ENCODE results near the gene FOLR1.
"Not testable (repeated sequence)": the region's sequence is repeated elsewhere in the genome, so short reads cannot be mapped to it uniquely, and the experiment has no call there.

Gene FOLR1

DNA sequence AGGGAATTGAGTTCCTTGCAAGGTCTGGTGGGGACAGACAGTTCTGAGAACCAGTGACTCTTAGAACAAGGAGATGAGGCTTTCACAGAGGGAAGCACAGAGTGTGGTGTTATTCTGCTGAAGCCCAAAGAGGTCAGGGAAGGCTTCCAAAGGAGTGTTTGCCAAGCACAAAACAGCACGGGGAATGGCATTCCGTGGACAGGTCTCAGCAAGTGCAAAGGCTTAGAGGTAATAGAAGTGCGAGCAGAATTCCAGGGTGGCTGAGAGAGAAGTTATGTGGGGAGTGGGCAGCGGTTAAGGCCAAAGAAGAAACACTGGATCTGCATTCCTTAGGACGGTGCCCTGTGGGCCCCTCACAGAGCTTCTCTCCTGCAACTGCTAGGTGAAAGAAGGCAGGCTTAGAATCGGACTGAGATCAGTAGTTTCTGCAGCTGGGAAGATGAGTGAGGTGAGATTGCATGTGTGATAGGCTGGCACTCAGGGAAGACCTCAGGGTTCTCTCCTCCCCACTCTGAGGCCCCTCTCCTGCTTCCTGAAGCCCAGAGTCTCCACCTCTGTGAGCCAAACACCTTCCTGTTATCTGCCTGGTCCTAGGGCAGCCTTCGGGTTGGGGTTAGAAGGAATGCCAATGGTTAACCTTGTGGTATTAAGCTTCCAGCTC, 10.9 kb upstream of the FOLR1 start:
- DNase-seq (ENCODE audit: extremely low read depth in 1 of 2, low read depth in 1 of 2): not testable (repeated sequence)

DNA sequence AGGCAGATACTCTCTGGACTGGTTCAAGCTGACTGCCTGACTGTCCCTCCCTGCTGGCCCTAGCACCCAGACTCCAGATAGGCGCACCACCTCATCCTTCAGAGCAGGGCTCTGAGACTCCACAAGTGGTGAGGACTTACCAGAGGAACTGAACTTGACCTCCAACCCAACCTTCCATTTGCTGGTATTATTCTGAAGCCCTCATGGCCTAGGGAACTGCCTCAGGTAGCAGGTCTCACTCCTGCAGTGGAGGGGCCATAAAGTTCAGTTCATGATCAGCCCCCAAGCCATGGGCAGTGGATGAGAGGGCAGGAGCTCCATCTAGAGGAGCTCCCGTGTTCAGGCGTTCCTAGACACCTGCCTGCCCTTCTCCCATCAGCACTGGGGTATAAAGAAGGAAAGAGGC, 10.4 kb upstream of the FOLR1 start:
- not testable (repeated sequence) for DNase-seq (ENCODE audit: extremely low read depth in 1 of 2, low read depth in 1 of 2)

DNA sequence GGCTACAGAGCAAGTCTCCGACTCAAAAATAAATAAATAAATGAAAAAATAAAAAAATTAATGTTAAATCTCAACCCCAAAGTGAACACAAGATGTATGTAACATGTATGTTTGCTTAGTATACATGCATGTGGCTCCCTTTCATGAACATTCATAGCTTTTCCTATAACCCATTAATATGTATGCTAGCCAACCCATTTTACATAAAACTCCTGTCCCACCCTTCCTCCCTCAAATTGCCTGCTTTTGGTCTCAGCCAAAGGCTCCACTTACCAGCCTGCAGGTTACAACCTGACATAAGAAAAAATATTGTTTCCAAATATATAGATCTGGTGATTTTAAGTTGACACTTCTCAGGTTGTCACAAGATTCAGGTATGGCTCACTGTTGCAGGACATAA, 3.7 kb upstream of the FOLR1 start:
- no peak for DNase-seq (ENCODE audit: extremely low read depth in 1 of 2, low read depth in 1 of 2)

DNA sequence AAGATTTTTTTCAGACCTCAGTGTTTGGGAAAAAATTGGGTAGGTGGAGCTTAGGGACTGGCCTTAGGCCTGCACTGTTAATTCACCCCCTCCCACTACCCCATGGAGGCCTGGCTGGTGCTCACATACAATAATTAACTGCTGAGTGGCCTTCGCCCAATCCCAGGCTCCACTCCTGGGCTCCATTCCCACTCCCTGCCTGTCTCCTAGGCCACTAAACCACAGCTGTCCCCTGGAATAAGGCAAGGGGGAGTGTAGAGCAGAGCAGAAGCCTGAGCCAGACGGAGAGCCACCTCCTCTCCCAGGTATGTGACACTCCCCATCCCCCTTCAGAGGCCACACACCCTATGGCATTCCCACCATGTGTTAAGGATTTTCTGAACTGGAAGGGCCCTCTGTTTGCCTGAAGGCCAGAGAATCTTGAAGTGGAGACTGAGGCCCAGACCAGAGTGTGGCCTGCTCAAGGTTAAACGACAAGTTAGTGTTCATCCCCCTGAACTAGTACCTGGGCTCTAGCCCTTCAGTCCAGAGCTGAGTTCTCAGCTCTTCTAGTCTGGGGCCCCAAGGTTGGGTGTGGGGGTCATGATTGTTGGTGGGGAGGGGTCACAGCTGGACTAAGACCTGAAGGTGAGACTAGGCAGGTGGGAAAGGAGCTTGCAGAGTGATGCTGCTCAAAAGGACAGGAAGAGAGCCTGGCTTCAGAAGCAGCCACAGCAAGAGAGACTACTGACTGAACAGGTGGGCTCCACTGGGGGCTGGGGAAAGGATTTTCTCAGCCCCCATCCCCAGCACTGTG, 2.3 kb upstream of the FOLR1 start:
- no peak for DNase-seq (ENCODE audit: extremely low read depth in 1 of 2, low read depth in 1 of 2)

DNA sequence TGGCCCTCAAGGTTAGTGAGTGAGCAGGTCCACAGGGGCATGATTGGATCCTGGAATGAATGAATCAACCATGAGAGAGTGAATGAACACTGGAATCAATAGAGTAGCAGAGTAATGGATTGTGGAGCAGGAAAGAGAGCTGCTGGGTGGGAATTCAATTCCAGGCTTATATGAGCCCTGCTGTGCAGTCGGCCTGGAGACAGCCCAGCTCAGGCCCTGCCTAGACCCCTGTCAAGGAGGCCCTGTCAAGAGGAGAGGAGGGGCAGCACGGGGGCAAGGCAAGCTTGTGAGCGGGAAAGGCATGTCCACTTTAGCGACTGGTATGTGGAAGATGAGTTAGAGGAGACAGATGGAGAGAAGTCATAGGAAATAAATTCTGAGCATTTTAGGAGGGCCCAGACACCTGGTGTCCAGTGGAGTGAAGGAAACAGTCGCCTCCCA, 1.3 kb upstream of the FOLR1 start:
- no peak for DNase-seq (ENCODE audit: extremely low read depth in 1 of 2, low read depth in 1 of 2)

DNA sequence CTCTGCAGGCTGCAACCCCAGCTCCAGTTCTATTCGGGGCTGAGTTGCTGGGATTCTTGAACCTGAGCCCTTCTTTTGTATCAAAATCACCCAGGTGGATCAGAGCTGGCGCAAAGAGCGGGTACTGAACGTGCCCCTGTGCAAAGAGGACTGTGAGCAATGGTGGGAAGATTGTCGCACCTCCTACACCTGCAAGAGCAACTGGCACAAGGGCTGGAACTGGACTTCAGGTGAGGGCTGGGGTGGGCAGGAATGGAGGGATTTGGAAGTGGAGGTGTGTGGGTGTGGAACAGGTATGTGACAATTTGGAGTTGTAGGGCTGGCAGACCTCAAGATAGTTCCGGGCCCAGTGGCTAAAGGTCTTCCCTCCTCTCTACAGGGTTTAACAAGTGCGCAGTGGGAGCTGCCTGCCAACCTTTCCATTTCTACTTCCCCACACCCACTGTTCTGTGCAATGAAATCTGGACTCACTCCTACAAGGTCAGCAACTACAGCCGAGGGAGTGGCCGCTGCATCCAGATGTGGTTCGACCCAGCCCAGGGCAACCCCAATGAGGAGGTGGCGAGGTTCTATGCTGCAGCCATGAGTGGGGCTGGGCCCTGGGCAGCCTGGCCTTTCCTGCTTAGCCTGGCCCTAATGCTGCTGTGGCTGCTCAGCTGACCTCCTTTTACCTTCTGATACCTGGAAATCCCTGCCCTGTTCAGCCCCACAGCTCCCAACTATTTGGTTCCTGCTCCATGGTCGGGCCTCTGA, 3.8 kb downstream of the FOLR1 start:
- no peak for DNase-seq (ENCODE audit: extremely low read depth in 1 of 2, low read depth in 1 of 2)

DNA sequence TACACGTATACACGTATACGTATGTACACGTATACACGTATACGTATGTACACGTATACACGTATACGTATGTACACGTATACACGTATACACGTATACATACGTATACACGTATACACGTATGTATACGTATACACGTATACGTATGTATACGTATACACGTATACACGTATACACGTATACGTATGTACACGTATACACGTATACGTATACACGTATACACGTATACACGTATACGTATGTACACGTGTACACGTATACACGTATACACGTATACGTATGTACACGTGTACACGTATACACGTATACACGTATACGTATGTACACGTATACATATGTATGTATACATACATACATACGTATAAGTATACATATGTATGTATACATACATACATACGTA, 9.5 kb downstream of the FOLR1 start:
- not testable (repeated sequence) for DNase-seq (ENCODE audit: extremely low read depth in 1 of 2, low read depth in 1 of 2)

DNA sequence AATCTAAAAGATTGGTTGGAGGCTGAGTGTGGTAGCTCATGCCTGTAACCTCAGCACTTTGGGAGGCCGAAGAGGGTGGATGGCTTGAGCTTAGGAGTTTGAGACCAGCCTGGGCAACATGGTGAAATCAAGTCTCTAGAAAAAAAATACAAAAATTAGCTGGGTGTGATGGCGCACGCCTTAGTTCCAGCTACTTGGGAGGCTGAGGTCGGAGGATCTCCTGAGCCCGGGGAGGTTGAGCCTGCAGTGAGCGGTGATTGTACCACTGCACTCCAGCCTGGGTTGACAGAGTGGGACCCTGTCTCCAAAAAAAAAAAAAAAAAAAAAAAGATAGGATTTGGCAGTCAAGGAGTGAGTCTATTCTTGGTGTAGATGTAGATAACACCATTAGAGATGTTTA, 10.6 kb downstream of the FOLR1 start:
- no peak for DNase-seq (ENCODE audit: extremely low read depth in 1 of 2, low read depth in 1 of 2)

DNA sequence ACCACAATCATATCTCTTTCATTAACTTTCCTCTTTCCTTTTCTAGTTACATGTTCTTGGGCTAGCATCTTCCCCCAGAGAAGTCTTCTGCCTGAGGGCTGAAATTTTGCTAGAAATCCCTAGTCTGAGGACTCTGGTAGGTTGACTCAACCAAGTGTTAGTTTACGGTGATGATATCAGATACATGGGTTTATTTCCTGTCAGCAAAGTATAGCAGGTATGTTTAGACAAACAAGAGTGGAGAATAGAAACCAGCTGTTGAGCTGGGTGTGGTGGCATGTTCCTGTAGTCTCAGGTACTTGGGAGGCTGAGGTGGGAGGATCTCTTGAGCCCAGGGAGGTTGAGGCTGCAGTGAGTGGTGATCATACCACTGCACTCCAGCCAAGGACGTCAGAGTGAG, 11.2 kb downstream of the FOLR1 start:
- DNase-seq (ENCODE audit: extremely low read depth in 1 of 2, low read depth in 1 of 2): no peak

DNA sequence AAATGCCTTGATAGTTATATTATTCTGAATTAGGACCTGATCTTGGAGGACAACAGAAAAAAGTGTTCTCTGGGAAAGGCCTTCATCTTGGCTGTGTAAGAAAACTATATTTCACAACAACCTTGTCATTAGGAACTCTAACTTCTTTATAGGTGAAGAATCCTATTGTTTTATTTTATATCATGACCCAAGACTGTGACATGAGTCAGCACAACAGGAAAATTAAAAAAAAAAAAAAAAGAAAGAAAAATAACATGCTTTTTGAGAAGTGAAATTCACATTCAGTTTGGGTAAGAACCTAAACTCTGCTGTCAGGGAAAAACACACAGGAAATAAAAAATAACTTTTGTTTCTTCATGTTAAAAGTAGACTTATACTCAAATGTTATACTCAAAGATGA, 12.9 kb downstream of the FOLR1 start:
- no peak for DNase-seq (ENCODE audit: extremely low read depth in 1 of 2, low read depth in 1 of 2)

DNA sequence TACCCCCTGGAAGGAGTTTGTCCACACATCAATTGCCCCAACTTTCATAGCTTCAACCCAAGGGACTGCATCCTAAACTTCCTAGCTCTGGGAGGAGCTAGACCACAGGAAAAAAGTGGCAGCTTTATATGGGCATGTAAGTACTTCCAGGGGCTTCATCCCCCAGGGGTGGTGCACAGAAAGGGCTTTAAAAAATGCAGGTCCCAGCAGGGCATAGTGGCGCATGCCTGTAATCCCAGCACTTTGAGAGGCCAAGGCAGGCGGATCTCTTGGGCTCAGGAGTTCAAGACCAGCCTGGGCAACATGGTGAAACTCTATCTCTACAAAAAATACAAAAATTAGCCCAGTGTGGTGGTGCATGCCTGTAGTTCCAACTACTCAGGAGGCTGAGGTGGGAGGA, 14.9 kb downstream of the FOLR1 start:
- not testable (repeated sequence) for DNase-seq (ENCODE audit: extremely low read depth in 1 of 2, low read depth in 1 of 2)

DNA sequence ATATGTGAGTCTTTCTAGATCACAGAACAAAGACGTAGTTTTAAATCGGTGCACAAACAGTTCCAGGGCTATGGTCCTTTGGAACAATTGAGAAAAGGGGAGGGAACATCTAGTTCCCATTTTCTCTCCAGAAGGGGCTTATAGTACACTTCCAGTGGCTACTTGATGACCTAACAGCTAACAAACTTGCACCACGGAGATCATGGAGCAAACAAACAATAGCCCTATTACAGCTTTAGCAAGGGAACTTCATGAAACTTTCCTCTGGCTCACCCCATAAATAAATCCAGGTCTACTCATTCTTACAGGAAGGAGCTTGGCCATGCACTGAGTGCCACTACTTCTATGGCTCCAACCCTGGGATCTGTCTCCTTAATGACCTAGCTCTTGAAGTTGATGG, 16.3 kb downstream of the FOLR1 start:
- no peak for DNase-seq (ENCODE audit: extremely low read depth in 1 of 2, low read depth in 1 of 2)

DNA sequence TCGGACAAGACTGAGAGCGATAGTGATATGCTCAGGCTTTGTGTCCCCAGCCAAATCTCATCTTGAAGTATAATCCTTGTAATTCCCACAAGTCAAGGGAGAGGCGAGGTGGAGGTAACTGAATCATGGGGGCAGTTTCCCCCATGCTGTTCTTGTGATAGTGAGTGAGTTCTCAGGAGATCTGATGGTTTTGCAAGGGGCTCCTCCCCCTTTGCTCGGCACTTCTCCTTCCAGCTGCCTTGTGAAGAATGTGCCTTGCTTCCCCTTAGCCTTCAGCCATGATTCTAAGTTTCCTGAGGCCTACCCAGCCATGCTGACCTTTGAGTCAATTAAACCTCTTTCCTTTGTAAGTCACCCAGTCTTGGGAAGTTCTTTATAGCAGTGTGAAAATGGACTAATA, 17.2 kb downstream of the FOLR1 start:
- no peak for DNase-seq (ENCODE audit: extremely low read depth in 1 of 2, low read depth in 1 of 2)

DNA sequence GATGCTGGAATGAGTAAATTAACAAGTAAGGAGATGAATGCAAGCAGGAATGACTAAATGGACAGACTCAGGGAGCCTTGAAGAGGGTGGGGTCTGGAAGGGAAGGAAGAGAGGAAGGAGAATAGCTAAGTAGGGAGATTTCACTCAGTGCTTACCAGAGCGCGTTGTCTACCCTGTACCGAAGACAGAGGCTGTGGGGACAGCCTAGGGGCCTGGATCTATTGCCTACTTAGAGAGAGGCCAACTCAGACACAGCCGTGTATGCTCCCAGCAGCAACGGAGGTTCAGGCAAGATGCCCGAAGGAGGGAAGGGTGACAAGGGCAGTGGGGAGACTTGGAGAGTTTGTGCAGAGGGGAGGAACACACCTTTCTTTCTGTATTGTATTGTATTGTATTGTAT, 24.7 kb downstream of the FOLR1 start, which contains the start of gene FOLR2:
Gene FOLR2, plus strand, starts transcription at position 157 of the 400 bp plus-strand sequence. CDS start 1,791 bp downstream, outside the sequence.
- DNase-seq (ENCODE audit: extremely low read depth in 1 of 2, low read depth in 1 of 2): no peak

DNA sequence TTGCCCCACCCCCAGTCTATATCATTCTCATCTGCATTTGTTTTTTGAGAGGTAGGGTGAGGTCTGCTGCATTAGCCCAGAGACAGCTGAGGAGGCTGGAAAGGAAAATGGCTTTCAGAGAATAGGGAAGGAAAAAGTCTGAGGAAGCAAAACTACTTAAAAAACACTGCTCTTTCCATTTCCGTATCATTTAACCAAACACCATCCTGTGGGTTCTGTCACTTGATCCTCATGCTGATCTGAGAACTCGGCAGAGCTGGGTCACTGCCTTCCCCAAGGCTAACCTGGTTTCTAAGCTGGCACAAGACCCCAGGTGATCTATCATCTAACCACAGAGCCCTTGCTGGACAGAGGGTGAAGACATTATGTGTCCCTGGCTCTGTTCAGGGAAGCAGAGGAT, 25.9 kb downstream of the FOLR1 start:
- DNase-seq (ENCODE audit: extremely low read depth in 1 of 2, low read depth in 1 of 2): no peak

DNA sequence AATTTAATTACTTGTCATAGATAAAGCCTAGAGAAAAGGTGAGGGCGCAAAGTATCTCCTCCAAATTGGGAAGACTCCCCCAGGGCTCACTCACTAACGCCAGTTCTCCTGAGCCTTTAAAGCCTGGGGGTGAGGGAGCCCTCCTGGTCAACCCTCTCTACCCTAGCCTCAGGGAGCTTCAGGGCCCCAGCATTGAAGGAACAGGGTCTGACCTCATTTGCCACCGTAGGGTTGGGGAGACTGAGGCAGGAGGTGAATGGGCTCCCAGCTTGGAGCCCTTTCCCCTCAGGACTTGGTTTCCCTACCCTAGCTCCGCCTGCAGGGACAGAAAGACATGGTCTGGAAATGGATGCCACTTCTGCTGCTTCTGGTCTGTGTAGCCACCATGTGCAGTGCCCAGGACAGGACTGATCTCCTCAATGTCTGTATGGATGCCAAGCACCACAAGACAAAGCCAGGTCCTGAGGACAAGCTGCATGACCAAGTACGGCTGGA, 26.4 kb downstream of the FOLR1 start:
- DNase-seq (ENCODE audit: extremely low read depth in 1 of 2, low read depth in 1 of 2): no peak

DNA sequence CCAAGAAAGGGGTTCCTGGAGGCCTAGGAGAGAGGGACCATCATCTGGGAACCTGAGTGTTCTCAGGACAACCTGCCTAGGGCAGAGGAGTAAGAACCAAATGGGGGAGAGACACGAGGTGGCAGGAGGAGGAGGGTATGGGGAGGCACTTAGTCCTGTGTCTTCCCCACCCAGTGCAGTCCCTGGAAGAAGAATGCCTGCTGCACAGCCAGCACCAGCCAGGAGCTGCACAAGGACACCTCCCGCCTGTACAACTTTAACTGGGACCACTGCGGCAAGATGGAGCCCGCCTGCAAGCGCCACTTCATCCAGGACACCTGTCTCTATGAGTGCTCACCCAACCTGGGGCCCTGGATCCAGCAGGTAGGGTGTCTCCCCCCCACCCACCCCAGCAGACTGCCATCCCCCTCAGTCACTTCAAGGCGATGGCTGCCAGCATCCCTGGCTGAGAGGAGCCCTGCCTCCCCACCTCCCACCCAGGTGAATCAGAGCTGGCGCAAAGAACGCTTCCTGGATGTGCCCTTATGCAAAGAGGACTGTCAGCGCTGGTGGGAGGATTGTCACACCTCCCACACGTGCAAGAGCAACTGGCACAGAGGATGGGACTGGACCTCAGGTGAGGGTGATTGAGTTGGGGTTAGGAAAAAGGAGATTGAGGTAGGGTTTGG, 28.9 kb downstream of the FOLR1 start:
- DNase-seq (ENCODE audit: extremely low read depth in 1 of 2, low read depth in 1 of 2): no peak

DNA sequence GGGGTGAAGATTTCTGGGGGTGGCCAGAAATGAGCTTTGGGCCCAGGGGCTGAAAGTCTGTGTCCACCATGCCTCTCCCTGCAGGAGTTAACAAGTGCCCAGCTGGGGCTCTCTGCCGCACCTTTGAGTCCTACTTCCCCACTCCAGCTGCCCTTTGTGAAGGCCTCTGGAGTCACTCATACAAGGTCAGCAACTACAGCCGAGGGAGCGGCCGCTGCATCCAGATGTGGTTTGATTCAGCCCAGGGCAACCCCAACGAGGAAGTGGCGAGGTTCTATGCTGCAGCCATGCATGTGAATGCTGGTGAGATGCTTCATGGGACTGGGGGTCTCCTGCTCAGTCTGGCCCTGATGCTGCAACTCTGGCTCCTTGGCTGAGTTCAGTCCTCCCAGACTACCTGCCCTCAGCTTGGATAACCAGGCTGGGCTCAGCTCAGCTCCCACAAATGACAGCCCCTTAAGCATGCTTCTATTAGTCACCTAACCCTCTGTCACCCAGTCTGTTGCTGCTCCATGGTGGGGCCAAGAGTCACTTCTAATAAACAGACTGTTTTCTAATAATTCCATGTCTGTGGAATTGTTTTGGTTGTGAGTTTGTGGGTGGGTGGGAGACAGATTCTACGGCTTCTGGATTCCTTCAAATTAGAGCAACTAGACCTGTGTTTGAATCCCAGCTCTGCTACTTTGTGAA, 29.6 kb downstream of the FOLR1 start:
- DNase-seq (ENCODE audit: extremely low read depth in 1 of 2, low read depth in 1 of 2): no peak

DNA sequence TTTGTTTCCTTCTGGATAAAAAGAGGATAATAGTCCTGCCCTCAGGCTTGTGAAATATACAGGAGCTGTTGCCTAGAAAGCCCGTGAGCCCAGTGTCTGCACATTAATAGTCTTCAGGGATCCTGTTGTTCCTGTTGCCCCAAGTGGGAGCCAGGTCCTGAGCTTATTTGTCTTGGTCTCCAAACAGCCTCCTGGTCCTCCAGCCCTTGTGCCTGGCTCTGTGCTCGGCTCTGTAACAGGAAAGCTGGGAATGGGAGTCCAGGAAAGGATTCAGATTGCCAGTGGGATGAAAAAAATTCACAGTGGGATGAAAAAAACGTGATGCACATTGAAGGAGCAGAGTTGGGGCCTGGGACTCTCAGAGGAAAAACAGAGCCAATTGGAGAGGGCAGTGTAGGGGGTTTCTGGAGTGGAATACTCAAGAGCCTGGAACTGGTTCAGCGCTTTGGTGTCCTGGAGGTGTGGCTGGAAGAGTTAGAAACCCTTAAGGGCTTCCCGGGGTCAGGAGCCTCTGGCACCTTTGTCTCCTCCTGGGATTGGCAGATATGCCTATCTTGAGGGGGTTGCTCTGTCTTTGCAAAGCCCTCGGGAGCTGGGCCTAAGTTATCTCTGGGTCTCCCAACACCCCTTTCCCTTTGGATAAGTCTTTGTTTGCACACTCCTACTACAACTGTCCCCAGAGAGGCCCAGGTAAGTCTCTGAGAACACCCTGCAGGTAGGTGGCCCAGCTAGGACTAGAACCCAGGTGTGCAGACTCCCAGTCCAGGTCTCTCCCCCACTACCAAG, 30.4 kb downstream of the FOLR1 start:
- no peak for DNase-seq (ENCODE audit: extremely low read depth in 1 of 2, low read depth in 1 of 2)

Data from stimulated activated CD8-positive, alpha-beta memory T cell treated with anti-CD3 and anti-CD28 coated beads, Interleukin-7, amount 100 ng/mL, for 48 hours (primary cell).